HG03139 (cell line): ENCODE results near the gene RNF166.

Experiments used
- ATAC-seq: cut with Tn5 transposase; IDR thresholded peaks from one replicate; pipeline ENCODE4 v1.9.1; 2021; ENCODE audit not compliant: unreplicated experiment

The RNF166 gene

DNA sequence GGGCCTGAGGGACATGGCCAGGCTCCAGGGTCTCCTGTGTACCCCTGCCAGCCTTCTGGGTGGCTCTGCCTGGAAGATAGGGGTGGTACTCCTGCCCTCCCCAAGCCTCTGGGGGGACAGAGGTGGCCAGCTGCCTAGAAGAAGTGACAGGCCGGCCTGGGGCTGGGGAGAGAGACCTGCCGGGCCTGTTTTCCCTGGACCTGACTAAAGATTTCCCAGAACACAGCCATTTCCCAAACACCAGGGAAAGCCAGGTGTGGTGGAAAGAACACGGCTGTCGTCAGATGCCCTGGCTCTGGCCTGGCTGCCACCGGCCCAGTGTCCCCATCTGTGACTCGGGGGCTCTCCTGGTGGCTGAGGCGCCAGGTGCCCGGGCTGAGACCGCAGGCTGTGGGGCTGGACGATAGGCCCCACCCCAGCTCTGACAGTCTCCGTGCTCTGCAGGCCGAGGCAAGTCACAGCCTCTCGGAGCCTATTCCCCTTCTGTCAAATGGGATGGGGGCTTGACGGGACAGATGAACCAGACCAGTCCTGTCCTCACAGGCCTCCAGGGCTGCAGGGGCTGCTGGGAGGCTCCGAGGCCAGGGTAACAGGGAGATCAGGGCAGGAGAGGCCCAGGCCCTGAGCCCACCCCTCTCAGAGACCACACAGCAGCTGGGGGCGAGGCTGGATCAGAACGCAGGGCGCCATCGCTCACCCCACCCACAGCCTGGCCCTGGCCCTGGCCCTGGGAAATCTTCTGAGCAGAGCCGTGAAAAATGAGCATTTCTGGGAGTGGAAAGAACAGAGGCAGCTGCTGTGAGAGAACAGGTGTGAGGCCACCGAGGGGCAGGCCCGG, 33.1 kb upstream of the RNF166 start:
- ATAC-seq = no peak

DNA sequence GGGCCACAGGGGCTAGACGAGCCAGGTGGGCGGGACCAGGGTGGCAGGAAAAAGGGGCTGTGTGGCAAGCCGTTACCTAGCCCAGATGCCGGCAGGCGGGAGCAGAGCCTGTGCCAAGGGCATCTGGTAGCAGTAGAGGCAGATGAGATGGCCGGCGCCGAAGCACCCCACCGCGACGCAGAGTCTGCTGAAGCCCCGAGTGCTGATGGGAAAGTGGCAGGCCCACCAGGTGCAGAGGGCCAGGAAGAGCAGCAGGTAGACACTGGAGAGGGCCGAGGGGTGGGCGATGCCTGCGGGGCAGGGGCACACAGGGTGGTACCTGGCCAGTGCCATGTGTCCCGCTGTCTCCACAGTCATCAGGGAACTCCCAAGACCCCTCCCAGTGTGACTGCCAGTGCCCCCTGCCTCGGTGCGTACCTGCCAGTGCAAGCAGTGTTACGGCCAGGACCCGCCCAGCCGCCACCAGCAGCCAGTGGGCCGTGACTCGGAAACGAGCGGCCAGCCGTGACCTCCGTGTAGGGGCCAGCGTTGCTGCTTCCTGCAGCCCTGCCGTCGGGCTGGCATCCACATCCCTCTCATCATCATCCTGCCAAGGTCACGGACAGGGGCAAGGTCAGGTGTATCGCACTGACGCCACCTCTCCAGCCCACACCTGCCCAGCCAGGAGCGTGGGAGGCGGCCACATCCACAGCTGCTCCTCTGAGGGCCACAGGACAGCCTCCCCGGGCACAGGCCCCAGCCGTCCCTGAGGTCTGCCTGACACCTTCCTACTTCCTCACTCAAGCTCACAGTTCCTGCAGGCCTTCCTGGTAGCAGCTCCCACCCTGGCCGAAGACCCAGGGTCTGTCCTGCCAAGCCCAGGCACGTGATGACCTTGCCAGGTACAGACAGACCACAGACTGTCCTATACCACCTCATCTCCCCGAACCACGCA, 32.2 kb upstream of the RNF166 start:
- ATAC-seq = no peak

- ATAC-seq = no peak
Measured at GRCh38 chr16:88737298-88738150, 31.3 kb upstream of the RNF166 start.

GRCh38 chr16:88736496-88736895, 30.3 kb upstream of the RNF166 start:
- no peak for ATAC-seq

- no peak for ATAC-seq
Measured at GRCh38 chr16:88736088-88736487, 29.9 kb upstream of the RNF166 start.

- no peak for ATAC-seq
Measured at GRCh38 chr16:88735616-88736015, 29.4 kb upstream of the RNF166 start.

GRCh38 chr16:88735121-88735520, 28.9 kb upstream of the RNF166 start:
- ATAC-seq = no peak

- no peak for ATAC-seq
Measured at GRCh38 chr16:88734361-88734728, 28.1 kb upstream of the RNF166 start.

GRCh38 chr16:88733630-88734360, 27.6 kb upstream of the RNF166 start:
- no peak for ATAC-seq

DNA sequence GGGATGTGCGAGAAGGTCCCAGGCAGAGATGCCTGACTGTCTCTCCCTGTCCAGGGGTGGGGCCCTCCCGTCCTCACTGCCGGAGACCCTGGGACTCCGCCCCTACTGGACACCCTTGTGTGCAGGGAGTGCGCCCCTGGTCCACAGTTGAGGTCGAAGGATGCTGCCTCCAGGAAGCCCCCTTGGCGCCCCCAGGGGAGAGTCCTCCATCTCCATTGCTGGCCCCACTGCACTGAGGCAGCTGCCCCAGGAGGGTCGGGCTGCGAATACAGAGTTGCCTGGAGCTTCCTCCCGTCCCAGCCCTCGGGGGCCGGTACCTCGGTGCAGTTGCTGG, 26.7 kb upstream of the RNF166 start:
- ATAC-seq = no peak

GRCh38 chr16:88732172-88732960, 26.2 kb upstream of the RNF166 start:
- ATAC-seq = no peak

DNA sequence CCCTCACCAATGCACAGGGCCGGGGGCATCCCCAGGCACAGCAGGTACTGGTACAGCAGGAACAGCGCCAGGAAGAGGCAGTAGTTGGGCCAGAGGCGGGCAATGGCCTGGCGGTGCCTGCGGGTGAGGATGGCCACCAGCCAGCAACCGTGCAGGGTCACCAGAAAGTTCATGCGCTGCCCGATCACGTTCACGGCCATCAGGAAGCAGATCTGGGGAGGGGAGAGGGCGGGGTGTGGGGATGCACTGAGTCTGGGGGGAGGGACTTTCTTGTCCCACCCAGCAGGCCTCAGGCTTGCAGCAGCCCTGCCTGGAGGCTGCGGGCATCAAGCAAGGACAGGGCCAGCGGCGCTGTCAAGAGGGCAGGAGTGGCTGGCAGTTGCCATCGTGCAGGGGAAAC, 25.5 kb upstream of the RNF166 start:
- ATAC-seq = no peak

- no peak for ATAC-seq
Measured at GRCh38 chr16:88730632-88731607, 24.7 kb upstream of the RNF166 start.

- no peak for ATAC-seq
Measured at GRCh38 chr16:88727871-88728270, 21.7 kb upstream of the RNF166 start.

GRCh38 chr16:88726981-88727380, 20.8 kb upstream of the RNF166 start:
- ATAC-seq = no peak

DNA sequence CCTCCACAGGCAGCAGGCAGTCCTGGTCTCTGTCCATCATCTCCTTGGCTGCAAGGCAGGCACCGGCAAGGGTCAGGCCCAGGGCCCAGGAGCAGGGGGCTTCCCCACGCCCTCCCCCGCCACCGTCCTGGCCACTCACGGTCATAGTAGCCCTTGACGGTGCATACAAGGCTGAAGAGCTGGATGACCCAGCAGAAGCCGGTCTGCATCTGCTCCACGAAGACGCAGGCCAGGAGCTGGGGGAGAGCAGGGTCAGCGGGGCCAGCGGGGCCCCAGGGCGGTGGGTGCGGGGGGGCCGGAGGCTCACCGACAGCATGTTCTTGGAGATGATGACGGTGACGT, 20.2 kb upstream of the RNF166 start:
- no peak for ATAC-seq

GRCh38 chr16:88725609-88726407, 19.6 kb upstream of the RNF166 start:
- no peak for ATAC-seq
